ENCODE data around the gene MAPKAPK2. TPM values are rescaled to one million over a fixed set of nuclear protein-coding genes. Genes with fewer than 3 reads are reported as not detected.

MAPKAPK2 gene
- total RNA-seq, 1 experiment from 2014 or later, result 67.7 TPM

- Histone ChIP-seq H3K27me3 (ENCODE audit: control insufficient read depth, insufficient read depth, low read length) (no peaks in the 10 kb centered on the region), H3K36me3 (replicated peaks; ENCODE audit: control insufficient read depth, insufficient read depth, low read length) (no peaks in the 10 kb centered on the region), H3K4me3 (ENCODE audit: insufficient read depth, low read depth, low read length) (no peak overlapping the region)
- no peak for DNase-seq
Measured at GRCh38 chr1:206709772-206710459, 25.2 kb downstream of the MAPKAPK2 start.

DNA sequence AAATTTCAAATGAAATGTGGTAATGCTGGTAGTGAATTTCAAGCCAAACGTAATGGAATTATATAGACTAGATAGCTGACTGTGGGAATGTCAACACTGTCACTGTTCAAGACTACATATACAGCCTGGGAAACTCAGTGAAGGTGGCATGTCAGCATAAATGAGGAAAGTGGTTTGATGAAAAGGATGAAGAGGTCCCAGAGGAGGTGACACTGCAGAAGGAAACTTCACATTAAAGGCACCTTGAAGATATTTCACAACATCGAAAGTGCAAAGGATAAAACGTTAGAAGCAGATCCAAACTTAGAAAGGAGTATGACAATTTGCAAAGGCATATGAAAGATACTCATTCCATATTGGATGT, 25.7 kb downstream of the MAPKAPK2 start:
- no peaks in the 10 kb centered on the region for H3K27me3 ChIP-seq (ENCODE audit: control insufficient read depth, insufficient read depth, low read length)
- H3K4me3 ChIP-seq (ENCODE audit: insufficient read depth, low read depth, low read length), result no peak overlapping the region
- no peak for DNase-seq
- no peaks in the 10 kb centered on the region for H3K36me3 ChIP-seq (replicated peaks; ENCODE audit: control insufficient read depth, insufficient read depth, low read length)

GRCh38 chr1:206713070-206713469, 28.4 kb downstream of the MAPKAPK2 start:
- Histone ChIP-seq H3K36me3 (replicated peaks; ENCODE audit: control insufficient read depth, insufficient read depth, low read length) (no peaks in the 10 kb centered on the region), H3K27me3 (ENCODE audit: control insufficient read depth, insufficient read depth, low read length) (no peaks in the 10 kb centered on the region), H3K4me3 (ENCODE audit: insufficient read depth, low read depth, low read length) (no peak overlapping the region)
- no peak for DNase-seq

- no peak for DNase-seq
- H3K36me3 ChIP-seq (replicated peaks; ENCODE audit: control insufficient read depth, insufficient read depth, low read length), result no peaks in the 10 kb centered on the region
Measured at GRCh38 chr1:206713910-206714312, 29.2 kb downstream of the MAPKAPK2 start.

DNA sequence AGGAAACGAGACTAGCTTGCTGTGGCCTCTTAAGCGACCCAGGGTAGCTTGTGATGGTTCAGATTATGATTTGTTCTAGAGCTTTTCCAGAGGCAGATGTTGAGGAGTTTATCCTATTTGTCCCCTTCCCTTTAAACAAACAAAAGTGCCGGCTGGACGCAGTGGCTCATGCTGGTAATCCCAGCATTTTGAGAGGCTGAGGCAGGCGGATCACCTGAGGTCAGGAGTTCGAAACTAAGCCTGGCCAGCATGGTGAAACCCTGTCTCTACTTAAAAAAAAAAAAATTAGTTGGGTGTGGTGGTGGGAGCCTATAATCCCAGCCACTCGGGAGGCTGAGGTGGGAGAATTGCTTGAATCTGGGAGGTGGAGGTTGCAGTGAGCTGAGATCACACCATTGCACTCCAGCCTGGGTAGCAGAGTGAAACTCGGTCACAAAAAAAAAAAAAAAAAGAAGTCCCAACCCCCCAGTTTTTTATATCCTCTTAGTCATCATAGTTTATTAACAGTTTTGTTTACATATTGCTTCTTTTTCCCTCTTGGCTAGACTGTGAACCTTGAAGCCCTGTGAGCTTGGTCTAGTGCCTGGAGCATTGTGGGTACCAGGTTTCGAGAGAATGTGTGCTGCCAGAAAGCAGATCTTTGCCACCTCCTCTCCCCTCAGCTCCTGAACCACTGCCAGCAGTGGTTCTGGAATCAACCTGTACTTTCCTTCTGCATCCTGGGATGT, 29.8 kb downstream of the MAPKAPK2 start:
- Histone ChIP-seq H3K36me3 (replicated peaks; ENCODE audit: control insufficient read depth, insufficient read depth, low read length) (no peaks in the 10 kb centered on the region), H3K27me3 (ENCODE audit: control insufficient read depth, insufficient read depth, low read length) (no peaks in the 10 kb centered on the region), H3K4me3 (ENCODE audit: insufficient read depth, low read depth, low read length) (no peak overlapping the region)
- no peak for DNase-seq

More at GRCh38 chr1:206713910-206714312, 29.2 kb downstream of the MAPKAPK2 start:
- H3K27me3 ChIP-seq (ENCODE audit: control insufficient read depth, insufficient read depth, low read length), result no peaks in the 10 kb centered on the region
- no peak overlapping the region for H3K4me3 ChIP-seq (ENCODE audit: insufficient read depth, low read depth, low read length)

GRCh38 chr1:206715120-206715519, 30.4 kb downstream of the MAPKAPK2 start:
- DNase-seq, result no peak
- H3K4me3 ChIP-seq (ENCODE audit: insufficient read depth, low read depth, low read length), result no peak overlapping the region
- no peaks in the 10 kb centered on the region for H3K36me3 ChIP-seq (replicated peaks; ENCODE audit: control insufficient read depth, insufficient read depth, low read length)

GRCh38 chr1:206715552-206716158, 30.9 kb downstream of the MAPKAPK2 start:
- no peak for DNase-seq
- Histone ChIP-seq H3K36me3 (replicated peaks; ENCODE audit: control insufficient read depth, insufficient read depth, low read length) (no peaks in the 10 kb centered on the region), H3K4me3 (ENCODE audit: insufficient read depth, low read depth, low read length) (no peak overlapping the region), H3K27me3 (ENCODE audit: control insufficient read depth, insufficient read depth, low read length) (no peaks in the 10 kb centered on the region)

More at GRCh38 chr1:206715120-206715519, 30.4 kb downstream of the MAPKAPK2 start:
- H3K27me3 ChIP-seq (ENCODE audit: control insufficient read depth, insufficient read depth, low read length), result no peaks in the 10 kb centered on the region

DNA sequence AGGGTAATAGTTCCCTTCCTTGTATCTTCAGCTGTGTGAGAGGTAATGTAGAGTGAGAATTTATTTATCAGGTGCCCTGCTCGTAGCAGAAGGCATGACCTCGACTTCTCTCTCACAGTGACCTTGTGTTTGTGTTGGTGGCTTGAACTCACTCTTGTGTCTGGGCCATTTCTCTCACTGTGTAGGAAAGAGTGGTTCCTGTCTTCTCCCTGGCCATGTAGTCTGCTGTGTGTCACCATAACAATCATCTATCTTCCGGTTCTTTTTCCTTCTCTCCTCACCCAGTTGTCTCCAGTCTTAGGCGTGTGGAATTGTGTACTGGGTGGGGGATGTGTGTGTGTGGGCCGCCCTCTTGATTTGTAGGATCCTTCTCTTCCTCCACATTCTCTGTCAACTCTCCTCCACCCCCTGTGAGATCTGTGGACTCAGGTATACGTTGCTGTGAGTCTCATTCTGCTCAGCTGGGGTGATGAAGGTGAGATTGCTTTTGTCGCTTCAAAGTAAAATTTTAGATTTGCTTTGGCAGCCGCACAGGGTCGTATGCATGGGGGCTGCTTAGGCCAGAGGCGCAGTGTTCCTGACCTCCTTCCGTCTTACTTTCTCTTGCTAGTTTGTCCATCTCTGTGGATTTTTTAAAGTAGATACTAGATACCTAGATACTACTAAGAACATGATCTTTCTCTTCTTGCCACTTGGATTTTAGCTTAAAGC, 31.6 kb downstream of the MAPKAPK2 start:
- Histone ChIP-seq H3K36me3 (replicated peaks; ENCODE audit: control insufficient read depth, insufficient read depth, low read length) (no peaks in the 10 kb centered on the region), H3K4me3 (ENCODE audit: insufficient read depth, low read depth, low read length) (no peak overlapping the region)
- no peak for DNase-seq

DNA sequence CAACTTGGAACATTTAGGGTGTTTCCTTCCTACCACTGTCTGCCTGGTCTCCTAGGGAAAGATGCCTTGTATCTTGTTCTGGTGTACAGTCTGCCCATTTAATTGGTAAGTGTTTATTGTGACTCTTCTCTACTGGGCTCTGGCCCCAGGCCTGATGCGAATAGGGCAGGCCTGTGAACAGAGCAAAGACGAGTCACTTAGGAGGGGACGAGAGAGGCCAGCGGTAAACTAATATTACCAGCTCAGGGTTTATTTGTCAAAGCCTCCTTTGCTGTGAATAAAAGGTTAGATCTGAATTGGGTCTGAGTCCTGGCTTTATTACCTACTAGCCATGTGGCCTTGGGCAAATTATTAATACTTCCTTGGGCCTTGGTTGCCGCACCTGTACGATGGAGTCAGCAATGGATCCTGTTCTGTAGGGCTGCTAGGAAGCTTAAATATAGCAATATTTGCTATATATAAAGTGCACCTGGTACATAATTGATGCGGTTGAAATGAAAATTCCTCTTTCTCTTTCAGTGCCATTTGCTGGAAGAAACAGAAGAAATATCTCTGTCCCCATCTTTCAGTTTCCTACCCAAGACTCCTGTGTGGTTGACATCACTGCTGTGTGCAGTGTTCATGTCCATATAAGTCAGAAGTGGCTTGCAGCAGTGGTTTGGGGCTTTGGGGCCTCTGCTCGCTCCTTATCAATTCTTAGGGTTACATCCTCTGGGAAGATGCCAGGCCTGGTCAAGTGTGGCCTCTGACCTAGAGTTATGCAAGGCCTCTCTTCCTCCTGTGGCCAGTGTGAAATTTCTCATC, 32.4 kb downstream of the MAPKAPK2 start:
- Histone ChIP-seq H3K27me3 (ENCODE audit: control insufficient read depth, insufficient read depth, low read length) (no peaks in the 10 kb centered on the region), H3K36me3 (replicated peaks; ENCODE audit: control insufficient read depth, insufficient read depth, low read length) (no peaks in the 10 kb centered on the region), H3K4me3 (ENCODE audit: insufficient read depth, low read depth, low read length) (no peak overlapping the region)
- DNase-seq, result no peak

More for the DNA sequence above, 31.6 kb downstream of the MAPKAPK2 start:
- no peaks in the 10 kb centered on the region for H3K27me3 ChIP-seq (ENCODE audit: control insufficient read depth, insufficient read depth, low read length)

GRCh38 chr1:206717674-206717989, 32.9 kb downstream of the MAPKAPK2 start:
- Histone ChIP-seq H3K36me3 (replicated peaks; ENCODE audit: control insufficient read depth, insufficient read depth, low read length) (no peaks in the 10 kb centered on the region), H3K4me3 (ENCODE audit: insufficient read depth, low read depth, low read length) (no peak overlapping the region), H3K27me3 (ENCODE audit: control insufficient read depth, insufficient read depth, low read length) (no peaks in the 10 kb centered on the region)
- no peak for DNase-seq

GRCh38 chr1:206719169-206719839, 34.6 kb downstream of the MAPKAPK2 start:
- H3K27me3 ChIP-seq (ENCODE audit: control insufficient read depth, insufficient read depth, low read length), result no peaks in the 10 kb centered on the region
- DNase-seq, result no peak
- no peak overlapping the region for H3K4me3 ChIP-seq (ENCODE audit: insufficient read depth, low read depth, low read length)
- H3K36me3 ChIP-seq (replicated peaks; ENCODE audit: control insufficient read depth, insufficient read depth, low read length), result no peaks in the 10 kb centered on the region

GRCh38 chr1:206721454-206721853, 36.7 kb downstream of the MAPKAPK2 start:
- DNase-seq, result no peak
- no peaks in the 10 kb centered on the region for H3K36me3 ChIP-seq (replicated peaks; ENCODE audit: control insufficient read depth, insufficient read depth, low read length)
- H3K4me3 ChIP-seq (ENCODE audit: insufficient read depth, low read depth, low read length), result no peak overlapping the region
- no peaks in the 10 kb centered on the region for H3K27me3 ChIP-seq (ENCODE audit: control insufficient read depth, insufficient read depth, low read length)

- no peak for DNase-seq
- Histone ChIP-seq H3K27me3 (ENCODE audit: control insufficient read depth, insufficient read depth, low read length) (no peaks in the 10 kb centered on the region), H3K36me3 (replicated peaks; ENCODE audit: control insufficient read depth, insufficient read depth, low read length) (no peaks in the 10 kb centered on the region; the same call in 1 of the 2 replicates), H3K4me3 (ENCODE audit: insufficient read depth, low read depth, low read length) (no peak overlapping the region)
Measured at GRCh38 chr1:206722751-206723461, 38.2 kb downstream of the MAPKAPK2 start.

Measured in H7 (cell line).